H1 (cell line): ENCODE results near the gene AIG1. TPM values are rescaled to one million over a fixed set of nuclear protein-coding genes. Genes with fewer than 3 reads are reported as not detected.

Source experiments
- CTCF ChIA-PET: fragments of 300-600 bp; sonication (Branson Sonifier 250); formaldehyde crosslinking; loops from one replicate; lab custom pipeline; 2021; ENCODE audit not compliant: partially characterized antibody; lab: Charles Lee
- POLR2A ChIA-PET: fragments of 300-600 bp; sonication (Branson Sonifier 250); formaldehyde crosslinking; loops from one replicate; lab custom pipeline; 2021; ENCODE audit warnings: inconsistent platforms; ENCODE audit not compliant: partially characterized antibody; lab: Charles Lee
- DNase-seq, 2 experiments: peaks; one replicate each; pipeline versions ENCODE4 v3.0.0 to v3.0.0-alpha.2; 2010 to 2022; ENCODE audit warnings: low spot score in 2 of 2, low read depth in 1 of 2, mixed read lengths in 1 of 2
- FAIRE-seq: peaks from 2 replicates; lab custom pipeline; 2011; peaks lifted over from hg19 to GRCh38; lab: Jason Lieb, UNC
- H2AFZ ChIP-seq: 2 replicates; pipeline ENCODE4 v1.8.1; 2012; ENCODE audit warnings: low read length, inconsistent platforms
- H2AK5ac ChIP-seq: 2 replicates; pipeline ENCODE4 v1.6.1; 2013; ENCODE audit warnings: low read depth, low read length
- H2BK120ac ChIP-seq: replicated peaks from 2 replicates; pipeline ENCODE3; 2013; ENCODE audit warnings: low read depth, low read length, inconsistent platforms
- H2BK12ac ChIP-seq: 2 replicates; pipeline ENCODE4 v1.6.1; 2013; ENCODE audit warnings: low read depth, low read length
- H2BK15ac ChIP-seq: 2 replicates; pipeline ENCODE4 v1.6.1; 2013; ENCODE audit warnings: low read length
- H2BK20ac ChIP-seq: 2 replicates; pipeline ENCODE4 v1.6.1; 2013; ENCODE audit warnings: low read length
- H2BK5ac ChIP-seq: 2 replicates; pipeline ENCODE4 v1.6.1; 2013; ENCODE audit warnings: low read depth, low read length
- H3K14ac ChIP-seq: 2 replicates; pipeline ENCODE4 v1.6.1; 2013; ENCODE audit warnings: inconsistent platforms; ENCODE audit not compliant: insufficient read length
- H3K18ac ChIP-seq: 2 replicates; pipeline ENCODE4 v1.6.1; 2013; ENCODE audit warnings: low read length; ENCODE audit errors: extremely low read depth
- H3K23ac ChIP-seq: 2 replicates; pipeline ENCODE4 v1.6.1; 2013; ENCODE audit warnings: inconsistent platforms; ENCODE audit not compliant: insufficient read length
- H3K23me2 ChIP-seq: 2 replicates; pipeline ENCODE4 v1.6.1; 2013; ENCODE audit warnings: low read depth, low read length
- H3K27ac ChIP-seq: 2 replicates; pipeline ENCODE4 v1.6.1; 2011; ENCODE audit warnings: low read depth, low read length, inconsistent platforms
- H3K27me3 ChIP-seq, 4 experiments: replicated peaks in 1 of 4; 1 replicate in 1 of 4; 2 replicates in 3 of 4; pipeline versions ENCODE4 v1.6.1 to v1.8.1; 2011 to 2013; ENCODE audit warnings: low read length in 3 of 4, mild to moderate bottlenecking in 3 of 4, inconsistent platforms in 2 of 4, mixed read lengths in 2 of 4, moderate library complexity in 1 of 4; ENCODE audit not compliant: control insufficient read depth in 3 of 4, insufficient read depth in 3 of 4; ENCODE audit errors: extremely low read depth in 1 of 4
- H3K36me3 ChIP-seq, 4 experiments: 2 replicates each; pipeline versions ENCODE4 v1.6.1 to v1.8.1; 2011 to 2013; ENCODE audit warnings: mild to moderate bottlenecking in 4 of 4, low read length in 3 of 4, moderate library complexity in 2 of 4, control low read depth in 1 of 4, inconsistent platforms in 1 of 4; ENCODE audit not compliant: insufficient read depth in 4 of 4, control insufficient read depth in 2 of 4
- H3K4ac ChIP-seq: replicated peaks from 2 replicates; pipeline ENCODE3; 2013; ENCODE audit warnings: low read length, low read depth, mixed read lengths, inconsistent platforms; ENCODE audit not compliant: insufficient read length
- H3K4me1 ChIP-seq, 4 experiments: replicated peaks in 1 of 4; 1 replicate in 1 of 4; 2 replicates in 3 of 4; pipeline versions ENCODE4 v1.6.1 to v1.8.1; 2011 to 2013; ENCODE audit warnings: low read length in 3 of 4, inconsistent platforms in 2 of 4, mixed read lengths in 1 of 4; ENCODE audit not compliant: insufficient read depth in 4 of 4, control insufficient read depth in 3 of 4
- H3K4me2 ChIP-seq, 2 experiments: 2 replicates each; pipeline versions ENCODE4 v1.6.1 to v1.8.1; 2011 to 2013; ENCODE audit warnings: low read depth in 2 of 2, low read length in 2 of 2, control low read depth in 1 of 2, inconsistent platforms in 1 of 2, mild to moderate bottlenecking in 1 of 2; ENCODE audit not compliant: insufficient read depth in 1 of 2
- H3K4me3 ChIP-seq, 4 experiments: fragments of 200-600, 300-600 bp in 1 of 4; sonication (generic), shearing (Covaris generic), sonication (Bioruptor Twin) in 1 of 4; 2 replicates each; pipeline versions ENCODE4 v1.5.1 to v1.8.1; 2011 to 2016; ENCODE audit warnings: low read length in 4 of 4, low read depth in 3 of 4, control low read depth in 2 of 4, inconsistent platforms in 2 of 4, mild to moderate bottlenecking in 2 of 4, mixed read lengths in 1 of 4, moderate library complexity in 1 of 4; ENCODE audit not compliant: insufficient read depth in 2 of 4; ENCODE audit errors: extremely low read depth in 1 of 4
- H3K56ac ChIP-seq: replicated peaks from 2 replicates; pipeline ENCODE3; 2013; ENCODE audit warnings: low read depth, mild to moderate bottlenecking, mixed read lengths, low read length, inconsistent platforms; ENCODE audit not compliant: insufficient read length
- H3K79me1 ChIP-seq: 2 replicates; pipeline ENCODE4 v1.6.1; 2013; ENCODE audit warnings: low read depth, low read length, control low read depth
- H3K79me2 ChIP-seq, 2 experiments: 2 replicates each; pipeline versions ENCODE4 v1.6.1 to v1.8.1; 2012 to 2013; ENCODE audit warnings: low read length in 2 of 2, mild to moderate bottlenecking in 2 of 2, inconsistent platforms in 1 of 2; ENCODE audit not compliant: insufficient read depth in 2 of 2, control insufficient read depth in 1 of 2
- H3K9ac ChIP-seq, 4 experiments: replicated peaks in 1 of 4; 1 replicate in 1 of 4; 2 replicates in 3 of 4; pipeline versions ENCODE4 v1.6.1 to v1.8.1; 2011 to 2013; ENCODE audit warnings: low read depth in 3 of 4, low read length in 3 of 4, control low read depth in 2 of 4, mild to moderate bottlenecking in 2 of 4, moderate library complexity in 2 of 4, inconsistent platforms in 1 of 4; ENCODE audit errors: extremely low read depth in 1 of 4
- H3K9me3 ChIP-seq, 2 experiments: 2 replicates each; pipeline versions ENCODE4 v1.6.1 to v1.8.1; 2012 to 2013; ENCODE audit warnings: mild to moderate bottlenecking in 2 of 2, moderate library complexity in 2 of 2, control low read depth in 1 of 2, inconsistent platforms in 1 of 2, low read depth in 1 of 2, low read length in 1 of 2, mixed read lengths in 1 of 2; ENCODE audit not compliant: insufficient read depth in 2 of 2
- H4K20me1 ChIP-seq, 2 experiments: replicated peaks in 1 of 2; 2 replicates each; pipeline versions ENCODE3 to v1.8.1; 2011 to 2013; ENCODE audit warnings: inconsistent platforms in 2 of 2, low read length in 2 of 2, mild to moderate bottlenecking in 1 of 2; ENCODE audit not compliant: insufficient read depth in 2 of 2, control insufficient read depth in 1 of 2
- H4K5ac ChIP-seq: 2 replicates; pipeline ENCODE4 v1.6.1; 2013; ENCODE audit warnings: low read length, low read depth, mixed read lengths, inconsistent platforms; ENCODE audit not compliant: insufficient read length
- H4K8ac ChIP-seq: 2 replicates; pipeline ENCODE4 v1.8.0; 2013; ENCODE audit warnings: mild to moderate bottlenecking, moderate library complexity, low read length, inconsistent platforms; ENCODE audit not compliant: insufficient read depth; ENCODE audit errors: extremely low read depth
- H4K91ac ChIP-seq: replicated peaks from 2 replicates; pipeline ENCODE3; 2013; ENCODE audit warnings: low read length, mixed read lengths, inconsistent platforms; ENCODE audit not compliant: insufficient read length
- ASH2L ChIP-seq: fragments of 200-600, 300-600 bp; sonication (generic); IDR thresholded peaks from one replicate; pipeline ENCODE4 v1.7.1; 2017; ENCODE audit warnings: low read length
- CBX8 ChIP-seq: fragments of 300-800, 300-1000 bp; sonication (generic); IDR thresholded peaks from 2 replicates; pipeline ENCODE4 v1.7.1; 2016; ENCODE audit warnings: low read depth, low read length, borderline replicate concordance
- CEBPB ChIP-seq: IDR thresholded peaks from 2 replicates; pipeline ENCODE4 v1.6.1; 2012; ENCODE audit warnings: low read depth, low read length
- CTCF ChIP-seq, 3 experiments: IDR thresholded peaks; 1 replicate in 2 of 3; 2 replicates in 1 of 3; pipeline versions ENCODE4 v1.5.1 to v1.6.1; 2011; ENCODE audit warnings: low read length in 3 of 3, mild to moderate bottlenecking in 3 of 3, inconsistent platforms in 2 of 3, low read depth in 1 of 3, moderate library complexity in 1 of 3; ENCODE audit not compliant: insufficient read depth in 1 of 3; ENCODE audit errors: control extremely low read depth in 1 of 3
- KDM1A ChIP-seq: fragments of 200-600, 300-600 bp; sonication (generic); IDR thresholded peaks from 2 replicates; pipeline ENCODE4 v1.7.1; 2016; ENCODE audit warnings: mild to moderate bottlenecking, low read length, borderline replicate concordance
- KDM4A ChIP-seq: IDR thresholded peaks from one replicate; pipeline ENCODE4 v1.7.1; 2012; ENCODE audit warnings: low read depth, mild to moderate bottlenecking, moderate library complexity, low read length, inconsistent platforms; ENCODE audit not compliant: severe bottlenecking
- MAFK ChIP-seq: IDR thresholded peaks from 2 replicates; pipeline ENCODE4 v1.6.1; 2012; ENCODE audit warnings: low read depth, mild to moderate bottlenecking, improper control_type of control experiment, low read length
- POLR2A ChIP-seq, 2 experiments: IDR thresholded peaks; 1 replicate in 1 of 2; 2 replicates in 1 of 2; pipeline ENCODE4 v1.6.1; 2011; ENCODE audit warnings: low read depth in 2 of 2, low read length in 2 of 2, mild to moderate bottlenecking in 2 of 2; ENCODE audit errors: control extremely low read depth in 1 of 2
- SAP30 ChIP-seq: fragments of 300-600 bp; sonication (generic); IDR thresholded peaks from 2 replicates; pipeline ENCODE4 v1.7.1; 2012; ENCODE audit warnings: low read length, moderate library complexity, mild to moderate bottlenecking, inconsistent platforms; ENCODE audit not compliant: insufficient read depth, insufficient replicate concordance
- SIX5 ChIP-seq: IDR thresholded peaks from 2 replicates; pipeline ENCODE4 v1.6.1; 2011; ENCODE audit warnings: mild to moderate bottlenecking, low read depth, low read length
- SP1 ChIP-seq: IDR thresholded peaks from 2 replicates; pipeline ENCODE4 v1.6.1; 2011; ENCODE audit warnings: low read depth, low read length
- ZNF274 ChIP-seq: IDR thresholded peaks from 2 replicates; pipeline ENCODE4 v1.7.0; 2012; ENCODE audit warnings: low read length, borderline replicate concordance; ENCODE audit errors: extremely low read depth
- WGBS, 2 experiments: shearing (Covaris generic) in 1 of 2; methylation state at CpG; one replicate each; pipeline versions ENCODE4 v1.1.6 to v1.1.7; 2013 to 2015; ENCODE audit warnings: low lambda C conversion rate in 2 of 2, mixed read lengths in 2 of 2, inconsistent platforms in 1 of 2, low coverage in 1 of 2, missing lambda C conversion rate in 1 of 2; ENCODE audit not compliant: insufficient replicate concordance in 2 of 2, insufficient coverage in 1 of 2, insufficient read length in 1 of 2; ENCODE audit errors: extremely low coverage in 1 of 2, missing lambda C conversion rate in 1 of 2; 5-methylcytosine and 5-hydroxymethylcytosine counted together
- polyA plus RNA-seq, 7 experiments: library from polyadenylated mRNA; depleted of rRNA in 3 of 7; stranded (reverse) in 5 of 7; unstranded in 2 of 7; fragments of >200 nt in 5 of 7; fragments of 200-250 nt in 2 of 7; gene quantifications; 1 replicate in 5 of 7; 2 replicates in 1 of 7; 4 replicates in 1 of 7; pipeline versions ENCODE4 v1.2.1 to v1.2.3, GENCODE V29; 2011 to 2013; ENCODE audit warnings: missing spikeins in 2 of 7, mixed read lengths in 2 of 7
- total RNA-seq: library from RNA; stranded (reverse); fragmentation: NEBNext Ultra II Directional; extraction: Animal tissue kit (Norgen Biotek cat#: 25700); gene quantifications from 2 replicates; pipeline ENCODE4 v1.2.1, GENCODE V29; 2021

AIG1 gene
- total and polyA plus RNA-seq, 2 of the 8 experiments (the other 6 are each of a cell fraction or from before 2014, with no cell fraction given): 56.6 to 58.4 TPM

GRCh38 chr6:143335865-143336264, 275.2 kb downstream of the AIG1 start:
- Histone ChIP-seq H4K8ac (no peak overlapping the region), H3K4me1 (no peaks in the 10 kb centered on the region; a peak in 1 of 7 replicates), H2BK12ac (no peak overlapping the region), H3K4ac (no peak overlapping the region), H3K23me2 (no peaks in the 10 kb centered on the region), H3K9me3 (no peaks in the 10 kb centered on the region), H2AK5ac (no peak overlapping the region), H3K27ac (no peak overlapping the region), H3K4me2 (no peak overlapping the region), H4K20me1 (no peaks in the 10 kb centered on the region), H3K56ac (no peak overlapping the region), H3K36me3 (no peaks in the 10 kb centered on the region; a peak in 1 of 8 replicates), H2BK20ac (no peak overlapping the region), H3K23ac (no peak overlapping the region), H3K18ac (no peak overlapping the region), H3K79me2 (no peaks in the 10 kb centered on the region), H4K91ac (no peak overlapping the region), H3K14ac (no peak overlapping the region), H2BK5ac (no peak overlapping the region), H2BK15ac (no peak overlapping the region), H3K9ac (no peak overlapping the region), H4K5ac (no peak overlapping the region), H3K27me3 (no peaks in the 10 kb centered on the region), H2BK120ac (no peak overlapping the region), H3K79me1 (no peaks in the 10 kb centered on the region), H2AFZ (no peak overlapping the region), H3K4me3 (no peak overlapping the region)
- WGBS, 2 experiments: 53% methylated on average over 2 of the region's 2 CpGs; no CpG with 5 or more reads in 1 of the 2 experiments
- no peak for DNase-seq
- POLR2A ChIA-PET: no interaction called here
- FAIRE-seq: no peak
- CTCF ChIA-PET: interaction anchor here (0.6 to 7.3 kb wide), 8 partner anchors 35 to 861 kb away, joined by 3 to 80 read pairs (median 8); no protein-coding TSS in a partner anchor
- no peak for TF ChIP-seq CBX8
- TF ChIP-seq POLR2A (IDR thresholded peaks at IDR 0.05; ENCODE audit: control extremely low read depth in 1 of 2, low read depth in 2 of 2, low read length in 2 of 2): no peak
- no peak for TF ChIP-seq KDM1A
- TF ChIP-seq SIX5: no peak
- TF ChIP-seq SAP30: no peak
- no peak for TF ChIP-seq KDM4A
- no peak for TF ChIP-seq CTCF (IDR thresholded peaks at IDR 0.05; ENCODE audit: control extremely low read depth in 1 of 3, insufficient read depth in 1 of 3, low read depth in 1 of 3, low read length in 3 of 3)
- TF ChIP-seq CEBPB: no peak
- no peak for TF ChIP-seq MAFK
- no peak for TF ChIP-seq SP1
- no peak for TF ChIP-seq ZNF274
- TF ChIP-seq ASH2L: no peak
